D721Med (cell line): Measurements from ENCODE around the gene THSD7B.

Experiments used
- DNase-seq: peaks from one replicate; pipeline ENCODE4 v3.0.0; 2011; ENCODE audit warnings: low spot score; ENCODE audit not compliant: insufficient read length
- FAIRE-seq: peaks from 2 replicates; lab custom pipeline; 2011; peaks lifted over from hg19 to GRCh38; lab: Jason Lieb, UNC
- CTCF ChIP-seq: IDR thresholded peaks from 2 replicates; pipeline ENCODE4 v1.5.1; 2012; ENCODE audit warnings: mild to moderate bottlenecking, control low read depth; ENCODE audit not compliant: insufficient read depth; ENCODE audit errors: missing control alignments

THSD7B gene

GRCh38 chr2:137115795-137116089, 350.4 kb downstream of the THSD7B start:
- DNase-seq (no peak), FAIRE-seq (no peak)
- no peak for TF ChIP-seq CTCF

DNA sequence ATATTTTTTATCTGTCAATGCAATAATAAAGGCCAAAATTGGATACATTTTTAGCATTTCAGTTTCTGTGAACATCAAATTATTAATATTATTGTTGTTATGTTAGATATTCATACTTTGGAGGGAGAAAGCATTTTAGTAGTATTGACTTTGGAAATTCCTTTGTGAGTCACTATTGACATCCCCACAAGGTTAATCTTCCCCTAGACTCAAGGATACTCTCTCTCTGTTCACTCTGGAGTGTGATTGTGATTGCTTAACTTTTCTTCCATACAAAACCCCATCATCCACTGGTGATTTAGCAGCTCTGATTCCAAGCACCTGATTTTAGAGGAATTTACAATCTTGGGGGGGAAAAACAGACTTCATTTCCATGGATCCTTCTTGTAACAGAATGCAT, 352.0 kb downstream of the THSD7B start:
- TF ChIP-seq CTCF: no peak
- FAIRE-seq: no peak

DNA sequence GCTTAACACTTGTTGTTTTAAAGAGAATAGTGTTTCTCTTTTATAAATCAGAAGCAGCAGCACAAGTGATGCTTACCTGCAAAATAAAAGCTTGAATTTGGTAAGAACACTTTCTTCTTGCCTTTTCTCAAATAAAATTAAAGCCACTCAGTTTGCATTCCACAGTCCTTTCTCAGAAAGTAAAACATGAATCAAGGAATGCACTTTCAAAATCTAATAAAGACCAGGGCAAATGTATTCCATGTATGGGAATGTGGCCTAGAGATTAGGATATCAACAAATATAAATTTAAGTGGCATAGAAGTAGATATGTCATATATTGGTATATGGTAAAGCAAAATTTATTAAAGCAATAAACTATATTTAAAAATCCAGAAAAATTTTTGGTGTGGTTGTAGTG, 352.8 kb downstream of the THSD7B start:
- FAIRE-seq: no peak
- no peak for DNase-seq

More for the DNA sequence above, 352.0 kb downstream of the THSD7B start:
- no peak for DNase-seq

GRCh38 chr2:137123226-137123625, 357.9 kb downstream of the THSD7B start:
- no peak for TF ChIP-seq CTCF
- DNase-seq (no peak), FAIRE-seq (no peak)

More for the DNA sequence above, 352.8 kb downstream of the THSD7B start:
- TF ChIP-seq CTCF: no peak

GRCh38 chr2:137133225-137133624, 367.9 kb downstream of the THSD7B start:
- DNase-seq: no peak
- no peak for FAIRE-seq
- TF ChIP-seq CTCF: no peak

DNA sequence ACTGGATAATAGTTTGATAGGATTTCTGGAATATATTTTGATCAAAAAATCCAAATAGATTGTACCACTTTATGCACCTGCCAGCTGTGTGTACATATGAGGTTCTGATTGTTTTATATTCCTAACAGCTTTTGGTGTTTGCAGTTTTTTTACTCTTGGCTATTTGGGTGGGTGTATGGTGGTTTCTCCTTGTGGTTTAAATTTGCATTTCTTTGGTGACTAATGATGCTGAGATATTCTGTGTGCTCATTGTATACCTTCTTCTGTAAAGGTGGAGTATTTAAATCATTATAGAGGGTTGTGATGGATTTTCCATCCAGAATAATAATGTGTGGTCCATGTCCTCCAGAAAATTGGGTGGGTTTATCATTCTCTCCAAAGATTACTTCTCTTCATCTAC, 372.9 kb downstream of the THSD7B start:
- TF ChIP-seq CTCF: no peak
- DNase-seq: no peak
- no peak for FAIRE-seq

GRCh38 chr2:137151731-137152130, 386.4 kb downstream of the THSD7B start:
- no peak for TF ChIP-seq CTCF
- DNase-seq: no peak
- no peak for FAIRE-seq
